ENCODE results near the gene GP9.

DNA sequence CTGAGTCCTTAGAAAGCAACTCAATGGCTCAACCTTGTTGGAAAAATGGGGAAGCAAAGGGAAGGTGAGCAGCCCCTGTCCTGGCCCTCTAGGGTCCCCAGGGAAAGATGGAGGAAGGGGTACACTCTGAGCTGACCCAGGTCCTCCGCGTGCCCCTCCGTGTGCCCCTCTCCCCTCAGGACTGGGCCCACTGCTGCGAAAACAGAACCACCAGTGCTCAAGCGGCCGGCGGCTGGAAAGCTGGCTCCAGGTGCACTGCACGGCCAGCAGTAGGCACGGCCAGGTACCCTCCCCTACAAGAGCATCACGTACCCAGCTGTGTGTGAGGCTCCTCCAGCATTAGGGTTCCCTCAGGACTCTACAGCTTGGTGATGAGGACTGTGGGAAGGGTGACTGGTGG lies 34.7 kb downstream of the GP9 start:
- no peak for TF ChIP-seq RAD21 (conservative IDR thresholded peaks at IDR 0.05 in 1 of 2, IDR thresholded peaks at IDR 0.05 in 1 of 2)
- no peak for TF ChIP-seq CHD2 (IDR thresholded peaks at IDR 0.05; ENCODE audit: low read length, partially characterized antibody)
- TF ChIP-seq, protein P1, sequence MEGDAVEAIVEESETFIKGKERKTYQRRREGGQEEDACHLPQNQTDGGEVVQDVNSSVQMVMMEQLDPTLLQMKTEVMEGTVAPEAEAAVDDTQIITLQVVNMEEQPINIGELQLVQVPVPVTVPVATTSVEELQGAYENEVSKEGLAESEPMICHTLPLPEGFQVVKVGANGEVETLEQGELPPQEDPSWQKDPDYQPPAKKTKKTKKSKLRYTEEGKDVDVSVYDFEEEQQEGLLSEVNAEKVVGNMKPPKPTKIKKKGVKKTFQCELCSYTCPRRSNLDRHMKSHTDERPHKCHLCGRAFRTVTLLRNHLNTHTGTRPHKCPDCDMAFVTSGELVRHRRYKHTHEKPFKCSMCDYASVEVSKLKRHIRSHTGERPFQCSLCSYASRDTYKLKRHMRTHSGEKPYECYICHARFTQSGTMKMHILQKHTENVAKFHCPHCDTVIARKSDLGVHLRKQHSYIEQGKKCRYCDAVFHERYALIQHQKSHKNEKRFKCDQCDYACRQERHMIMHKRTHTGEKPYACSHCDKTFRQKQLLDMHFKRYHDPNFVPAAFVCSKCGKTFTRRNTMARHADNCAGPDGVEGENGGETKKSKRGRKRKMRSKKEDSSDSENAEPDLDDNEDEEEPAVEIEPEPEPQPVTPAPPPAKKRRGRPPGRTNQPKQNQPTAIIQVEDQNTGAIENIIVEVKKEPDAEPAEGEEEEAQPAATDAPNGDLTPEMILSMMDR (IDR thresholded peaks at IDR 0.05): no peak
- TF ChIP-seq, protein P2, sequence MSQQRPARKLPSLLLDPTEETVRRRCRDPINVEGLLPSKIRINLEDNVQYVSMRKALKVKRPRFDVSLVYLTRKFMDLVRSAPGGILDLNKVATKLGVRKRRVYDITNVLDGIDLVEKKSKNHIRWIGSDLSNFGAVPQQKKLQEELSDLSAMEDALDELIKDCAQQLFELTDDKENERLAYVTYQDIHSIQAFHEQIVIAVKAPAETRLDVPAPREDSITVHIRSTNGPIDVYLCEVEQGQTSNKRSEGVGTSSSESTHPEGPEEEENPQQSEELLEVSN (IDR thresholded peaks at IDR 0.05; ENCODE audit: borderline replicate concordance, low read depth): no peak
- TF ChIP-seq CBX8 (IDR thresholded peaks at IDR 0.05): no peak
- TF ChIP-seq TFCP2L1 (CRISPR knock-in tag; IDR thresholded peaks at IDR 0.05): no peak
- TF ChIP-seq POLR2A (IDR thresholded peaks at IDR 0.05; ENCODE audit: low read length): no peak
- TF ChIP-seq MYC (IDR thresholded peaks at IDR 0.05; ENCODE audit: borderline replicate concordance, low read length): no peak
- TF ChIP-seq, protein P3, sequence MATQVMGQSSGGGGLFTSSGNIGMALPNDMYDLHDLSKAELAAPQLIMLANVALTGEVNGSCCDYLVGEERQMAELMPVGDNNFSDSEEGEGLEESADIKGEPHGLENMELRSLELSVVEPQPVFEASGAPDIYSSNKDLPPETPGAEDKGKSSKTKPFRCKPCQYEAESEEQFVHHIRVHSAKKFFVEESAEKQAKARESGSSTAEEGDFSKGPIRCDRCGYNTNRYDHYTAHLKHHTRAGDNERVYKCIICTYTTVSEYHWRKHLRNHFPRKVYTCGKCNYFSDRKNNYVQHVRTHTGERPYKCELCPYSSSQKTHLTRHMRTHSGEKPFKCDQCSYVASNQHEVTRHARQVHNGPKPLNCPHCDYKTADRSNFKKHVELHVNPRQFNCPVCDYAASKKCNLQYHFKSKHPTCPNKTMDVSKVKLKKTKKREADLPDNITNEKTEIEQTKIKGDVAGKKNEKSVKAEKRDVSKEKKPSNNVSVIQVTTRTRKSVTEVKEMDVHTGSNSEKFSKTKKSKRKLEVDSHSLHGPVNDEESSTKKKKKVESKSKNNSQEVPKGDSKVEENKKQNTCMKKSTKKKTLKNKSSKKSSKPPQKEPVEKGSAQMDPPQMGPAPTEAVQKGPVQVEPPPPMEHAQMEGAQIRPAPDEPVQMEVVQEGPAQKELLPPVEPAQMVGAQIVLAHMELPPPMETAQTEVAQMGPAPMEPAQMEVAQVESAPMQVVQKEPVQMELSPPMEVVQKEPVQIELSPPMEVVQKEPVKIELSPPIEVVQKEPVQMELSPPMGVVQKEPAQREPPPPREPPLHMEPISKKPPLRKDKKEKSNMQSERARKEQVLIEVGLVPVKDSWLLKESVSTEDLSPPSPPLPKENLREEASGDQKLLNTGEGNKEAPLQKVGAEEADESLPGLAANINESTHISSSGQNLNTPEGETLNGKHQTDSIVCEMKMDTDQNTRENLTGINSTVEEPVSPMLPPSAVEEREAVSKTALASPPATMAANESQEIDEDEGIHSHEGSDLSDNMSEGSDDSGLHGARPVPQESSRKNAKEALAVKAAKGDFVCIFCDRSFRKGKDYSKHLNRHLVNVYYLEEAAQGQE (IDR thresholded peaks at IDR 0.05): no peak
- TF ChIP-seq SMC3 (IDR thresholded peaks at IDR 0.05): no peak
- no peak for TF ChIP-seq TP53 (CRISPR knock-in tag; IDR thresholded peaks at IDR 0.05)
- no peak for TF ChIP-seq KDM1A (IDR thresholded peaks at IDR 0.05; ENCODE audit: low read depth)
- TF ChIP-seq RARB (CRISPR knock-in tag; IDR thresholded peaks at IDR 0.05): no peak
- TF ChIP-seq, protein P4, sequence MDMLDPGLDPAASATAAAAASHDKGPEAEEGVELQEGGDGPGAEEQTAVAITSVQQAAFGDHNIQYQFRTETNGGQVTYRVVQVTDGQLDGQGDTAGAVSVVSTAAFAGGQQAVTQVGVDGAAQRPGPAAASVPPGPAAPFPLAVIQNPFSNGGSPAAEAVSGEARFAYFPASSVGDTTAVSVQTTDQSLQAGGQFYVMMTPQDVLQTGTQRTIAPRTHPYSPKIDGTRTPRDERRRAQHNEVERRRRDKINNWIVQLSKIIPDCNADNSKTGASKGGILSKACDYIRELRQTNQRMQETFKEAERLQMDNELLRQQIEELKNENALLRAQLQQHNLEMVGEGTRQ (IDR thresholded peaks at IDR 0.05): no peak
